ENCODE data around the gene RAB11FIP4.

GRCh38 chr17:31385428-31386285 is 5.8 kb upstream of the RAB11FIP4 start:
- TF ChIP-seq, protein P1, sequence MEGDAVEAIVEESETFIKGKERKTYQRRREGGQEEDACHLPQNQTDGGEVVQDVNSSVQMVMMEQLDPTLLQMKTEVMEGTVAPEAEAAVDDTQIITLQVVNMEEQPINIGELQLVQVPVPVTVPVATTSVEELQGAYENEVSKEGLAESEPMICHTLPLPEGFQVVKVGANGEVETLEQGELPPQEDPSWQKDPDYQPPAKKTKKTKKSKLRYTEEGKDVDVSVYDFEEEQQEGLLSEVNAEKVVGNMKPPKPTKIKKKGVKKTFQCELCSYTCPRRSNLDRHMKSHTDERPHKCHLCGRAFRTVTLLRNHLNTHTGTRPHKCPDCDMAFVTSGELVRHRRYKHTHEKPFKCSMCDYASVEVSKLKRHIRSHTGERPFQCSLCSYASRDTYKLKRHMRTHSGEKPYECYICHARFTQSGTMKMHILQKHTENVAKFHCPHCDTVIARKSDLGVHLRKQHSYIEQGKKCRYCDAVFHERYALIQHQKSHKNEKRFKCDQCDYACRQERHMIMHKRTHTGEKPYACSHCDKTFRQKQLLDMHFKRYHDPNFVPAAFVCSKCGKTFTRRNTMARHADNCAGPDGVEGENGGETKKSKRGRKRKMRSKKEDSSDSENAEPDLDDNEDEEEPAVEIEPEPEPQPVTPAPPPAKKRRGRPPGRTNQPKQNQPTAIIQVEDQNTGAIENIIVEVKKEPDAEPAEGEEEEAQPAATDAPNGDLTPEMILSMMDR (IDR thresholded peaks at IDR 0.05 in 2 of 3, conservative IDR thresholded peaks at IDR 0.05 in 1 of 3; ENCODE audit: borderline replicate concordance in 1 of 3, insufficient read depth in 1 of 3, low read depth in 2 of 3, low read length in 2 of 3), result no peak
- no peak for TF ChIP-seq SIN3A (IDR thresholded peaks at IDR 0.05; ENCODE audit: low read depth)
- TF ChIP-seq EZH2 (IDR thresholded peaks at IDR 0.05), result no peak
- TF ChIP-seq ZFX (IDR thresholded peaks at IDR 0.05), result no peak
- TF ChIP-seq JUND (IDR thresholded peaks at IDR 0.05), result no peak
- TF ChIP-seq SRF (IDR thresholded peaks at IDR 0.05; ENCODE audit: low read depth), result no peak
- no peak for TF ChIP-seq POLR2A (IDR thresholded peaks at IDR 0.05; ENCODE audit: borderline replicate concordance, extremely low read depth, insufficient read depth, insufficient read length)
- TF ChIP-seq ZNF274 (IDR thresholded peaks at IDR 0.05; ENCODE audit: low read depth, low read length), result no peak
- no peak for TF ChIP-seq POLR2AphosphoS5 (IDR thresholded peaks at IDR 0.05; ENCODE audit: low read depth, low read length)
- no peak for TF ChIP-seq EGR1 (IDR thresholded peaks at IDR 0.05; ENCODE audit: low read depth)
- no peak for TF ChIP-seq CEBPB (IDR thresholded peaks at IDR 0.05; ENCODE audit: low read depth)
- no peak for TF ChIP-seq YY1 (IDR thresholded peaks at IDR 0.05; ENCODE audit: extremely low read depth, insufficient replicate concordance, low read depth, low read length)

All from HCT116 (cell line).